ENCODE measurements around the gene UHRF2. TPM values are rescaled to one million over a fixed set of nuclear protein-coding genes. Genes with fewer than 3 reads are reported as not detected.

UHRF2 gene
- total RNA-seq, 2 experiments from 2014 or later: 141 to 149 TPM

DNA sequence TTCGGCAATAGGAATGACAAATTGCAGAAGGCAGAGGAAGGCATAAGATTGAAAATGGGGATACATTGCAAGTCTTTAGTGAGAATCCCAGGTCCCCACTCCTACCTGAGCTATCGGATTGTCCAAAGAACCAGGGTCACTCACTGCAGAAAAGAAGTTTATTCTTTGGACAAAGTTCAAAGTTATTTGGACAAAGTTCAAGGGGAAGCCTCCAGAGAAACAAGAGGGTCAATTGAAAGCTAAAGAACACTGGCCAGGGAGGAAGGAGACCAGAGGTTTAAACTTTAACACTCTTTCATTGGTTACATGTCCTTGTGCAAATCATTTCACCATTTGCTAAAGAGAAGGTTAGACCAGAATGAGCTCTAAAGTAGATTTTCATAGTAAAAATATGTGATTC lies 5.2 kb upstream of the UHRF2 start:
- Mint-ChIP-seq H3K36me3 (ENCODE audit: low read depth) (peaks cover under 1% of the 10 kb centered on the region), H3K4me3 (no peak overlapping the region), H3K27me3 (no peaks in the 10 kb centered on the region), H3K4me1 (ENCODE audit: low read depth) (peaks cover 2% of the 10 kb centered on the region), H3K27ac (no peak overlapping the region), H3K9me3 (no peaks in the 10 kb centered on the region)
- intact Hi-C loops (cut with DNase I, micrococcal nuclease): no loop called here
- ChIA-PET CTCF (no interaction called here), POLR2A (no interaction called here)
- ATAC-seq (ENCODE audit: poor library complexity) (no peak), DNase-seq (no peak)
- H3K9me3 ChIP-seq (ENCODE audit: control insufficient read depth in 1 of 2, insufficient read depth in 1 of 2, low read length in 2 of 2): no peaks in the 10 kb centered on the region
- TF ChIP-seq, protein P1, sequence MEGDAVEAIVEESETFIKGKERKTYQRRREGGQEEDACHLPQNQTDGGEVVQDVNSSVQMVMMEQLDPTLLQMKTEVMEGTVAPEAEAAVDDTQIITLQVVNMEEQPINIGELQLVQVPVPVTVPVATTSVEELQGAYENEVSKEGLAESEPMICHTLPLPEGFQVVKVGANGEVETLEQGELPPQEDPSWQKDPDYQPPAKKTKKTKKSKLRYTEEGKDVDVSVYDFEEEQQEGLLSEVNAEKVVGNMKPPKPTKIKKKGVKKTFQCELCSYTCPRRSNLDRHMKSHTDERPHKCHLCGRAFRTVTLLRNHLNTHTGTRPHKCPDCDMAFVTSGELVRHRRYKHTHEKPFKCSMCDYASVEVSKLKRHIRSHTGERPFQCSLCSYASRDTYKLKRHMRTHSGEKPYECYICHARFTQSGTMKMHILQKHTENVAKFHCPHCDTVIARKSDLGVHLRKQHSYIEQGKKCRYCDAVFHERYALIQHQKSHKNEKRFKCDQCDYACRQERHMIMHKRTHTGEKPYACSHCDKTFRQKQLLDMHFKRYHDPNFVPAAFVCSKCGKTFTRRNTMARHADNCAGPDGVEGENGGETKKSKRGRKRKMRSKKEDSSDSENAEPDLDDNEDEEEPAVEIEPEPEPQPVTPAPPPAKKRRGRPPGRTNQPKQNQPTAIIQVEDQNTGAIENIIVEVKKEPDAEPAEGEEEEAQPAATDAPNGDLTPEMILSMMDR (IDR thresholded peaks at IDR 0.05): no peak
- no peak overlapping the region for H3K27ac ChIP-seq (ENCODE audit: low read depth in 1 of 2, low read length in 2 of 2)
- no peaks in the 10 kb centered on the region for H3K36me3 ChIP-seq (ENCODE audit: insufficient read depth, low read length)
- peaks cover 9% of the 10 kb centered on the region for H3K4me1 ChIP-seq (ENCODE audit: insufficient read depth, low read length)
- H3K4me3 ChIP-seq (ENCODE audit: low read length): no peak overlapping the region
- H3K27me3 ChIP-seq (ENCODE audit: control insufficient read depth in 1 of 2, insufficient read depth in 2 of 2, low read length in 2 of 2): no peaks in the 10 kb centered on the region

DNA sequence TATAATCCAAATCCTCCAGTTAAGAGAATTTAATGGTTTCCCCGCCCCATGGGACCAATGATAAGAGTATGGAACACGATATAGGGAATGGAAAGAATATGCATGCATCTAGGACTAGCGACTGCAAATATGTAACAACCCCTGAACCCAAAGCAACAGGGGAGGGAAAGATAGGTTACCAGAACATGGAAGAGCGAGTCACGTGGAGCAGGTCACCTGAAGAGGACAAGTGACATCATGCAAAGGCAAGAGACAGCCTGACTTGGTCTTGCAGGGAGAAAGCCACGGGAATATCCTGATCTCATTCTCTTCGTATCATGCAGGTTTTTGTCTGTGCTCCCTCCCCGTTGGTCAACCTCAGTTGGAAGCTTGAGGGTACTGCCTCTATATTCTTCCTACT lies 4.7 kb upstream of the UHRF2 start:
- H3K27me3 Mint-ChIP-seq: no peaks in the 10 kb centered on the region
- no peak overlapping the region for H3K4me3 Mint-ChIP-seq
- no peaks in the 10 kb centered on the region for H3K36me3 ChIP-seq (ENCODE audit: insufficient read depth, low read length)
- H3K4me1 Mint-ChIP-seq (ENCODE audit: low read depth): peaks cover 5% of the 10 kb centered on the region
- TF ChIP-seq, protein P1 (IDR thresholded peaks at IDR 0.05): no peak
- no peak overlapping the region for H3K27ac ChIP-seq (ENCODE audit: low read depth in 1 of 2, low read length in 2 of 2)
- no peaks in the 10 kb centered on the region for H3K9me3 Mint-ChIP-seq
- H3K4me3 ChIP-seq (ENCODE audit: low read length): no peak overlapping the region
- H3K9me3 ChIP-seq (ENCODE audit: control insufficient read depth in 1 of 2, insufficient read depth in 1 of 2, low read length in 2 of 2): no peaks in the 10 kb centered on the region
- no peaks in the 10 kb centered on the region for H3K27me3 ChIP-seq (ENCODE audit: control insufficient read depth in 1 of 2, insufficient read depth in 2 of 2, low read length in 2 of 2)
- ChIA-PET CTCF (no interaction called here), POLR2A (no interaction called here)
- no peak overlapping the region for H3K27ac Mint-ChIP-seq
- ATAC-seq (ENCODE audit: poor library complexity) (no peak), DNase-seq (no peak)
- H3K36me3 Mint-ChIP-seq (ENCODE audit: low read depth): peaks cover 4% of the 10 kb centered on the region
- intact Hi-C loops (cut with DNase I, micrococcal nuclease): no loop called here
- peaks cover 9% of the 10 kb centered on the region for H3K4me1 ChIP-seq (ENCODE audit: insufficient read depth, low read length)

DNA sequence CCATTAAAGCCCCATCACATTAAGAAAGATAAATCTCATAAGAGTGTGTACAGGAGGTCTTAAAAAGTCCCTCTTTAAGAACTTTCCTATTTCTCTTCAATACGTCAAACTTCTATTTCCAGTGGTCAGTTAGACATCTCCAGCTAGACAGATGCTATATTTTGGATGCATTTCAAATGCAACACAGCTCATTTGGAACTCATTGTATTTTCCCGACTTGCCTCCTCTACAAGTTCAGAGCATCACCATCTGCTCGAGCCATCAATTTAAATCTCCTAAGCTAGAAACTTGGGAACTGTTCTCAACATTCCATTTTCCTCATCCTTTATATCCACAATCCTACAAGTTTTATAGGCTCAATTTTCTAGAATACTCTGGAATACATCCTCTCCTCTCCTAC lies 3.2 kb upstream of the UHRF2 start:
- Histone ChIP-seq H3K27me3 (ENCODE audit: control insufficient read depth in 1 of 2, insufficient read depth in 2 of 2, low read length in 2 of 2) (no peaks in the 10 kb centered on the region), H3K4me3 (ENCODE audit: low read length) (no peak overlapping the region), H3K27ac (ENCODE audit: low read depth in 1 of 2, low read length in 2 of 2) (no peak overlapping the region), H3K9me3 (ENCODE audit: control insufficient read depth in 1 of 2, insufficient read depth in 1 of 2, low read length in 2 of 2) (no peaks in the 10 kb centered on the region), H3K4me1 (ENCODE audit: insufficient read depth, low read length) (peaks cover 14% of the 10 kb centered on the region), H3K36me3 (ENCODE audit: insufficient read depth, low read length) (no peaks in the 10 kb centered on the region)
- POLR2A ChIA-PET: no interaction called here
- TF ChIP-seq, protein P1 (IDR thresholded peaks at IDR 0.05): no peak
- H3K4me1 Mint-ChIP-seq (ENCODE audit: low read depth): peaks cover 13% of the 10 kb centered on the region
- ATAC-seq (ENCODE audit: poor library complexity): no peak
- no peak for DNase-seq
- H3K36me3 Mint-ChIP-seq (ENCODE audit: low read depth): peaks cover 13% of the 10 kb centered on the region
- CTCF ChIA-PET: no interaction called here
- peak overlapping the region; percentile 5 for H3K4me3 Mint-ChIP-seq
- peak overlapping the region; percentile 9 for H3K27ac Mint-ChIP-seq
- intact Hi-C loops (cut with DNase I, micrococcal nuclease): loop anchor here (5.0 to 10.0 kb wide), 8 partner anchors 62 to 783 kb away; partner anchors contain the start of genes ERMP1 (in 1 of the 2), KDM4C (in 1 of the 2) and RIC1 (in 1 of the 2)
- H3K27me3 Mint-ChIP-seq: no peaks in the 10 kb centered on the region
- no peaks in the 10 kb centered on the region for H3K9me3 Mint-ChIP-seq
